Heart left ventricle (tissue), 16 donors: ENCODE results near the gene TGFBR2. TPM values are rescaled to one million over a fixed set of nuclear protein-coding genes. Genes with fewer than 3 reads are reported as not detected.
A peak's percentile ranks its signal among the peaks of the same experiment; 100 is the strongest.

Experiments
- ATAC-seq, 4 donors: fragments of 200-7000 bp; cut with Tn5 transposase; one replicate each; pipeline ENCODE4 v1.9.1; 2020 to 2022; ENCODE audit warnings: moderate library complexity in 4 of 4, mild to moderate bottlenecking in 3 of 4, moderate number of reproducible peaks in 1 of 4
- DNase-seq, 5 donors: peaks; one replicate each; pipeline ENCODE4 v3.0.0-alpha.2; 2020
- H3K27ac ChIP-seq, 12 donors: fragments of 200-600 bp; sonication (generic) in 4 of 12; one replicate each; pipeline versions ENCODE4 v1.5.0 to v1.8.0; 2016 to 2022; ENCODE audit warnings: mild to moderate bottlenecking in 2 of 12
- H3K27me3 ChIP-seq, 9 donors: fragments of 200-600 bp; sonication (generic) in 2 of 9; one replicate each; pipeline versions ENCODE4 v1.5.1 to v1.8.0; 2016 to 2022; ENCODE audit warnings: mild to moderate bottlenecking in 3 of 9
- H3K36me3 ChIP-seq, 9 donors: fragments of 200-600 bp; sonication (generic) in 2 of 9; one replicate each; pipeline versions ENCODE4 v1.5.0 to v1.8.0; 2018 to 2022; ENCODE audit warnings: mild to moderate bottlenecking in 2 of 9
- H3K4me1 ChIP-seq, 12 donors: fragments of 200-600 bp; sonication (generic) in 4 of 12; one replicate each; pipeline versions ENCODE4 v1.5.0 to v1.8.0; 2016 to 2022; ENCODE audit warnings: mild to moderate bottlenecking in 3 of 12
- H3K4me3 ChIP-seq, 12 donors: fragments of 200-600 bp; sonication (generic) in 4 of 12; one replicate each; pipeline versions ENCODE4 v1.5.0 to v1.8.0; 2017 to 2022; ENCODE audit warnings: mild to moderate bottlenecking in 9 of 12, moderate library complexity in 4 of 12
- H3K9me3 ChIP-seq, 12 donors: fragments of 200-600 bp; sonication (generic) in 4 of 12; one replicate each; pipeline versions ENCODE4 v1.5.0 to v1.8.0; 2016 to 2022; ENCODE audit warnings: mild to moderate bottlenecking in 1 of 12
- POLR2A ChIP-seq, 2 donors: fragments of 450-650 bp; IDR thresholded peaks; one replicate each; pipeline ENCODE4 v1.6.1; 2017; ENCODE audit warnings: antibody characterized with exemption in 2 of 2, mild to moderate bottlenecking in 2 of 2, moderate library complexity in 2 of 2
- WGBS, 4 donors: extraction: QIAGEN DNeasy Blood & Tissue Kit in 2 of 4; methylation state at CpG; one replicate each; pipeline versions ENCODE4 v1.1.5 to v1.1.7; 2013 to 2018; 5-methylcytosine and 5-hydroxymethylcytosine counted together
- intact Hi-C, 10 donors: fragments of 100-400 bp; cut with DNase I; formaldehyde crosslinking; loops; one replicate each; pipeline versions ENCODE4 v1.11.1 to v1.14.2; 2022
- polyA plus RNA-seq, 2 donors: library from polyadenylated mRNA; stranded (reverse); fragments of 200-250 nt; gene quantifications; one replicate each; pipeline ENCODE4 v1.2.3, GENCODE V29; 2013
- total RNA-seq, 9 donors: library from RNA; depleted of rRNA in 2 of 9; stranded (reverse); fragments of >200 nt in 2 of 9; fragmentation: NEBNext Ultra II Directional in 3 of 9; extraction: Animal tissue kit (Norgen Biotek cat#: 25700) in 3 of 9; gene quantifications; one replicate each; pipeline versions ENCODE4 v1.1.0 to v1.2.4, GENCODE V29; 2016 to 2023
- TF ChIP-seq, protein P1 (sequence below), 12 donors: fragments of 200-600 bp; sonication (generic) in 4 of 12; IDR thresholded peaks; one replicate each; pipeline versions ENCODE4 v1.5.0 to v1.8.0; 2018 to 2022; ENCODE audit warnings: antibody characterized with exemption in 12 of 12, mild to moderate bottlenecking in 5 of 12
- donor health status: ischemic (EF 13 %, LVEDD 7.1; RV severe dilation, severe dysfunction).
- donor health status: healthy with polysubstance abuse.
- donor health status: DM: no; HTN: yes; CAD: no.
- donor health status: DM: no; HTN: no; CAD: no.
- donor health status: ischemic (EF 25% LVEDD 6.9; RV normal size, moderate dysfunction).
- donor health status: ischemic (EF 25% LVEDD 5.7; RV mildly dilated, moderate dysfunction).
- donor health status: healthy.
- donor health status: DM: yes; HTN: yes; CAD: no.
- donor health status: ischemic (EF 35%, LVEDD 5.7; RV mildly dilated, moderate dysfunction).
- donor health status: nonischemic (EF 11% LVEDD 7.7; RV severe dilation, severe dysfunction).
- donor health status: DM: yes; HTN: yes; CAD: no.
- donor health status: PGD.
- donor health status: ischemic (EF 29% LVEDD 5.4; RV normal size, mild dysfunction).
- donor health status: nonischemic (EF 23%, LVEDD 6.1; RV moderate dilation, normal function).

The TGFBR2 gene
- total and polyA plus RNA-seq, 11 donors: 13.8 to 217 (median 143) TPM

DNA sequence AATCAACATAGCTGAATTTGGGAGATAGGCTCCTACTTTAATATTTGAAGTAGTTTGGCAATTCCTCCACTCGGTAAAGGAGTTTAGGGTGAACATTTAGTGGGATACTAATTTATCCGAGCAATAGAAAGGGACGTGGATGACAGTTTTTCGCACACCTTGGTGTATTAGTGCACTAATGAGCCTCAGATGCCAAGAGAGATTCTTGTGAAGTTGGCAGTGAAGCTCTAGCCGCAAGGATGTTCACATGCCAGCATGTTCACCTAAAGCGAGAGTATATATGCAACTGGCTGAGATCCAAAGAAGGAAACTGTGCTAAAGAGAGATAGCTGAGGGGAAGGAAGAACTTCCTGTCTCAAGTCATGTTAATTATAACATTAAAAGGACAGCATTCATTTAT, 58.5 kb downstream of the TGFBR2 start:
- no peak for ATAC-seq
- intact Hi-C loops: loop anchor here in 2 of 10 donors (5.0 to 10.0 kb wide), 2 partner anchors 48 to 50 kb away; no protein-coding TSS in a partner anchor
- Histone ChIP-seq H3K4me1 (peaks cover 7 to 96% (median 68%) of the 10 kb centered on the region in 12 donors), H3K9me3 (no peaks in the 10 kb centered on the region), H3K36me3 (peaks cover 0 to 58% (median 33%) of the 10 kb centered on the region in 9 donors), H3K4me3 (no peak overlapping the region), H3K27ac (peak overlapping the region in 9 of 12 donors; percentile 2 to 74 (median 30)), H3K27me3 (no peaks in the 10 kb centered on the region)
- no peak for DNase-seq
- TF ChIP-seq POLR2A (IDR thresholded peaks at IDR 0.05): no peak
- TF ChIP-seq, protein P1, sequence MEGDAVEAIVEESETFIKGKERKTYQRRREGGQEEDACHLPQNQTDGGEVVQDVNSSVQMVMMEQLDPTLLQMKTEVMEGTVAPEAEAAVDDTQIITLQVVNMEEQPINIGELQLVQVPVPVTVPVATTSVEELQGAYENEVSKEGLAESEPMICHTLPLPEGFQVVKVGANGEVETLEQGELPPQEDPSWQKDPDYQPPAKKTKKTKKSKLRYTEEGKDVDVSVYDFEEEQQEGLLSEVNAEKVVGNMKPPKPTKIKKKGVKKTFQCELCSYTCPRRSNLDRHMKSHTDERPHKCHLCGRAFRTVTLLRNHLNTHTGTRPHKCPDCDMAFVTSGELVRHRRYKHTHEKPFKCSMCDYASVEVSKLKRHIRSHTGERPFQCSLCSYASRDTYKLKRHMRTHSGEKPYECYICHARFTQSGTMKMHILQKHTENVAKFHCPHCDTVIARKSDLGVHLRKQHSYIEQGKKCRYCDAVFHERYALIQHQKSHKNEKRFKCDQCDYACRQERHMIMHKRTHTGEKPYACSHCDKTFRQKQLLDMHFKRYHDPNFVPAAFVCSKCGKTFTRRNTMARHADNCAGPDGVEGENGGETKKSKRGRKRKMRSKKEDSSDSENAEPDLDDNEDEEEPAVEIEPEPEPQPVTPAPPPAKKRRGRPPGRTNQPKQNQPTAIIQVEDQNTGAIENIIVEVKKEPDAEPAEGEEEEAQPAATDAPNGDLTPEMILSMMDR (IDR thresholded peaks at IDR 0.05): no peak
- 41 to 57% (median 53%) methylated on average over 6 of the region's 6 CpGs for WGBS, 4 donors

- H3K36me3 ChIP-seq: peaks cover 0 to 58% (median 34%) of the 10 kb centered on the region in 9 donors
- H3K4me3 ChIP-seq: no peak overlapping the region
- no peak for DNase-seq
- no peak for TF ChIP-seq POLR2A (IDR thresholded peaks at IDR 0.05)
- TF ChIP-seq, protein P1 (IDR thresholded peaks at IDR 0.05): no peak
- peaks cover 7 to 93% (median 61%) of the 10 kb centered on the region in 12 donors for H3K4me1 ChIP-seq
- 81 to 86% (median 83%) methylated on average over 2 of the region's 2 CpGs for WGBS, 4 donors
- no peaks in the 10 kb centered on the region for H3K27me3 ChIP-seq
- H3K27ac ChIP-seq: peak overlapping the region in 8 of 12 donors; percentile 2 to 74 (median 36)
- intact Hi-C loops: loop anchor here in 2 of 10 donors (5.0 to 10.0 kb wide), 2 partner anchors 48 to 51 kb away; no protein-coding TSS in a partner anchor
- ATAC-seq: no peak
- H3K9me3 ChIP-seq: no peaks in the 10 kb centered on the region
Observed at GRCh38 chr3:30665539-30665938, 59.1 kb downstream of the TGFBR2 start.

DNA sequence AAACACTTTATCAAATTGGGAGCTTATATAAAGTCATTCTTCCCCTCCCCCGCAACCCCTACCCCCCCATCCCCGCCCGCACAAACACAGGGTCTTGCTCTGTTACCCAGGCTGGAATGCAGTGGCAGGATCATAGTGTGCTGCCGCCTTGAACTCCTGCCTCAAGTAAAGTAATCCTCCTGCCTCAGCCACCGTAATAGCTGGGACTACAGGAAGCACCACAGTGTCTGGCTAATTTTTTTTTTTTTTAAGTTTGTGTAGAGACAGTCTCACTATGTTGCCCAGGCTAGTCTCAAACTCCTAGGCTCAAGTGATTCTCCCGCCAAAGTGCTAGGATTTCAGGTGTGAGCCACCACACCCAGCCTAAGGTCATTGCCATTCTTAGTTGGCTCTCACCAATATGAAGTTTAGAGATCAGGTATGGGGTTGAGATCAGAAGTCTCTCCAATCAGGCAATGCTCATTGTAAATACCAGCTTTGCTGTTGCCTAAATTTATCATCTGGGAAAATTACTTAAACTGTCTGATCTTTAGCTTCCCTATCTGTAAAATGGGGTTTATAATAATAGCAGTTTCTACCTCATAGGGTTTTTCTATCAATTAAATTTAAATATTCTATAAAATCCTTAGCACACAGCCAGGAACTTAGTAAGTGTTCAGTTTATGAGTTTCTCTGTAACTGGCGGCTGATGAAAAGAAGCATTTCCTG, 60.3 kb downstream of the TGFBR2 start:
- Histone ChIP-seq H3K27ac (peak overlapping the region in 10 of 12 donors; percentile 17 to 74 (median 37)), H3K4me1 (peaks cover 7 to 82% (median 51%) of the 10 kb centered on the region in 12 donors), H3K27me3 (no peaks in the 10 kb centered on the region), H3K36me3 (peaks cover 0 to 58% (median 34%) of the 10 kb centered on the region in 9 donors), H3K4me3 (no peak overlapping the region), H3K9me3 (no peaks in the 10 kb centered on the region)
- ATAC-seq: peak in 1 of 4 donors; percentile 20
- DNase-seq: no peak
- no peak for TF ChIP-seq POLR2A (IDR thresholded peaks at IDR 0.05)
- TF ChIP-seq, protein P1 (IDR thresholded peaks at IDR 0.05): no peak
- 52 to 68% (median 55%) methylated on average over 6 to 7 of the region's 7 CpGs for WGBS, 4 donors
- intact Hi-C loops: loop anchor here in 2 of 10 donors (5.0 to 10.0 kb wide), 2 partner anchors 49 to 52 kb away; no protein-coding TSS in a partner anchor

GRCh38 chr3:30667280-30667651, 60.9 kb downstream of the TGFBR2 start:
- intact Hi-C loops: loop anchor here in 2 of 10 donors (5.0 to 10.0 kb wide), 2 partner anchors 50 to 52 kb away; no protein-coding TSS in a partner anchor
- Histone ChIP-seq H3K27me3 (no peaks in the 10 kb centered on the region), H3K4me1 (peaks cover 7 to 79% (median 49%) of the 10 kb centered on the region in 12 donors), H3K27ac (peak overlapping the region in 10 of 12 donors; percentile 17 to 74 (median 37)), H3K9me3 (no peaks in the 10 kb centered on the region), H3K4me3 (no peak overlapping the region), H3K36me3 (peaks cover 0 to 58% (median 35%) of the 10 kb centered on the region in 9 donors)
- DNase-seq (no peak), ATAC-seq (peak in 3 of 4 donors; percentile 27 to 56 (median 36))
- WGBS, 4 donors: 15 to 50% (median 25%) methylated on average over 1 of the region's 1 CpG
- TF ChIP-seq, protein P1 (IDR thresholded peaks at IDR 0.05): no peak
- no peak for TF ChIP-seq POLR2A (IDR thresholded peaks at IDR 0.05)
